ENCODE results near the gene TNNI2.

GRCh38 chr11:1864231-1864630 lies 25.4 kb downstream of the TNNI2 start:
- TF ChIP-seq EZH2 (IDR thresholded peaks at IDR 0.05; ENCODE audit: borderline replicate concordance, low read depth, low read length, severe bottlenecking) (no peak), CTCF (IDR thresholded peaks at IDR 0.05; ENCODE audit: borderline replicate concordance, extremely low read depth, low read length, poor library complexity, severe bottlenecking) (no peak)

Data from DND-41 (cell line).